Peyer's patch (tissue), 4 donors: ENCODE results near the gene SYNPO.

Source experiments
- POLR2A ChIP-seq, 2 donors: fragments of 450-650 bp; IDR thresholded peaks; one replicate each; pipeline ENCODE4 v1.5.1; 2017; ENCODE audit warnings: antibody characterized with exemption in 2 of 2, mild to moderate bottlenecking in 2 of 2, moderate library complexity in 2 of 2
- TF ChIP-seq, protein P1 (sequence below), 6 experiments: fragments of 450-650 bp in 4 of 6; fragments of 200-600 bp in 2 of 6; sonication (generic) in 1 of 6; IDR thresholded peaks; one replicate each; pipeline ENCODE4 v1.5.1; 2017 to 2019; ENCODE audit warnings: antibody characterized with exemption in 6 of 6, mild to moderate bottlenecking in 3 of 6, moderate library complexity in 1 of 6

DNA sequence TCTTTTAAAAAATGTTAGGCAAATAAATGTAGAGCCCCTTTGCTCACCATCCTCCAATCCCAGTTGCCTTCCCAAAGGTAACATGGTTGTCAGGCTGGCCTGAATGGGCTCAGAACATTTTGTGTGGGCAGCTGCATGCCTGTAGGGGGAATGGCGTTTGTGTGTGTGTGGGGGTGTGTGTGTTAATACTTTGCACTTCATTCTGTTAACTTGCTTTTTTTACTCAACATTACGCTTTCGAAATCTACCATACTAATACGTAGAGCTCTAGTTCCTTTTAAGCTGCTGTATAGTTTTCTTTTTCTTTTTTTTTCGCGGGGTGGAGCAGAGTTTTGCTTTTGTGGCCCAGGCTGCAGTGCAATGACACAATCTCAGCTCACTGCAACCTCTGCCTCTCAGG is 34.6 kb downstream of the SYNPO start:
- TF ChIP-seq, protein P1, sequence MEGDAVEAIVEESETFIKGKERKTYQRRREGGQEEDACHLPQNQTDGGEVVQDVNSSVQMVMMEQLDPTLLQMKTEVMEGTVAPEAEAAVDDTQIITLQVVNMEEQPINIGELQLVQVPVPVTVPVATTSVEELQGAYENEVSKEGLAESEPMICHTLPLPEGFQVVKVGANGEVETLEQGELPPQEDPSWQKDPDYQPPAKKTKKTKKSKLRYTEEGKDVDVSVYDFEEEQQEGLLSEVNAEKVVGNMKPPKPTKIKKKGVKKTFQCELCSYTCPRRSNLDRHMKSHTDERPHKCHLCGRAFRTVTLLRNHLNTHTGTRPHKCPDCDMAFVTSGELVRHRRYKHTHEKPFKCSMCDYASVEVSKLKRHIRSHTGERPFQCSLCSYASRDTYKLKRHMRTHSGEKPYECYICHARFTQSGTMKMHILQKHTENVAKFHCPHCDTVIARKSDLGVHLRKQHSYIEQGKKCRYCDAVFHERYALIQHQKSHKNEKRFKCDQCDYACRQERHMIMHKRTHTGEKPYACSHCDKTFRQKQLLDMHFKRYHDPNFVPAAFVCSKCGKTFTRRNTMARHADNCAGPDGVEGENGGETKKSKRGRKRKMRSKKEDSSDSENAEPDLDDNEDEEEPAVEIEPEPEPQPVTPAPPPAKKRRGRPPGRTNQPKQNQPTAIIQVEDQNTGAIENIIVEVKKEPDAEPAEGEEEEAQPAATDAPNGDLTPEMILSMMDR (IDR thresholded peaks at IDR 0.05), result no peak
- no peak for TF ChIP-seq POLR2A (IDR thresholded peaks at IDR 0.05)
